Mesodermal cell (in vitro differentiated cells): Measurements from ENCODE around the gene ENOX2.

Experiments used
- H3K27ac ChIP-seq: 2 replicates; pipeline ENCODE4 v1.7.0; 2013; ENCODE audit warnings: mild to moderate bottlenecking, low read depth, low read length, moderate library complexity; ENCODE audit not compliant: severe bottlenecking
- H3K36me3 ChIP-seq: 2 replicates; pipeline ENCODE4 v1.7.1; 2013; ENCODE audit warnings: mild to moderate bottlenecking, low read length, moderate library complexity; ENCODE audit not compliant: control insufficient read depth, insufficient read depth
- H3K4me1 ChIP-seq: one replicate; pipeline ENCODE4 v1.7.1; 2013; ENCODE audit warnings: mild to moderate bottlenecking, low read length; ENCODE audit not compliant: insufficient read depth, control insufficient read depth, poor library complexity, severe bottlenecking
- H3K4me3 ChIP-seq: 2 replicates; pipeline ENCODE4 v1.7.0; 2013; ENCODE audit warnings: low read length, control low read depth, mild to moderate bottlenecking; ENCODE audit not compliant: insufficient read depth, poor library complexity, severe bottlenecking; ENCODE audit errors: extremely low read depth
- H3K9me3 ChIP-seq: 2 replicates; pipeline ENCODE4 v1.7.1; 2013; ENCODE audit warnings: mild to moderate bottlenecking, low read length, moderate library complexity; ENCODE audit not compliant: control insufficient read depth
- WGBS, 2 experiments: methylation state at CpG; one replicate each; pipeline ENCODE4 v1.1.5; 2013; ENCODE audit warnings: missing lambda C conversion rate in 2 of 2; ENCODE audit not compliant: insufficient coverage in 2 of 2; 5-methylcytosine and 5-hydroxymethylcytosine counted together

The ENOX2 gene

DNA sequence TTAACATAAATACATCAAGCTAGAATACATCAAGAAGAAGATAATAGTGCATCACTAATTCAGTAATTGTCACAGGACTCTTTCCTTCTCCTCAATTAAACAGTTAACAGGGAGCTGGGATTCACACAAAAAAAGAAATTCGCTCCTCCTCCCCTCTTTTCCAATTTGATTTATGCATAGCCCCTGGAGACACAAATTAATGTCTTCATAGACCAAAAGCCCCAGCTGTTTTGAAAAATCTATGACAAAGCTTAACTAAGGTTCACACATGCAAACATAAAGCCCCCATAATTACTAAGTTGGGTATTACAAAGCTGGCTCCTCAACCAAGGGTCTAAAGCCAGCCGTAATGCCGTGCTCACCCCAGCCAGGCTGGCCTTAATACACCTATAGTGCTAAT lies 61.2 kb downstream of the ENOX2 start:
- WGBS, 2 experiments = no CpG with 5 or more reads among the region's 3 CpGs

DNA sequence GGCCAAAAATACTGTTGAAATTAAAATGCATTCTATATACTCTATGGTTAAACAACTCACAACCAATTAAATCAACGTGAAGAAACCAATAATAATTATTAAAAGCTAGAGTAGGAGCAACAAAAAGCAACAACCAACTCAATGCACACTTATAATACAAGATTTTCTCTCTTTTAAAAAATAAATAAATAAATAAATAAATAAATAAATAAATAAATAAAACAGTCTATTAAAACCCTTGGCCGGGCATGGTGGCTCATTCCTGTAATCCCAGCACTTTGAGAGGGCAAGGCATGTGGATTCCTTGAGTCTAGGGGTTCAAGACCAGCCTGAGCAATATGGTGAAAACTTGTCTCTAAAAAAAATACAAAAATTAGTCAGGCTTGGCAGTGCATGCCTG lies 62.7 kb downstream of the ENOX2 start:
- no CpG with 5 or more reads among the region's 2 CpGs for WGBS, 2 experiments

More for the DNA sequence above, 61.2 kb downstream of the ENOX2 start:
- H3K9me3 ChIP-seq = no peaks in the 10 kb centered on the region
- H3K4me1 ChIP-seq = peaks cover 2% of the 10 kb centered on the region
- no peak overlapping the region for H3K4me3 ChIP-seq
- H3K36me3 ChIP-seq = no peaks in the 10 kb centered on the region
- H3K27ac ChIP-seq = no peak overlapping the region

DNA sequence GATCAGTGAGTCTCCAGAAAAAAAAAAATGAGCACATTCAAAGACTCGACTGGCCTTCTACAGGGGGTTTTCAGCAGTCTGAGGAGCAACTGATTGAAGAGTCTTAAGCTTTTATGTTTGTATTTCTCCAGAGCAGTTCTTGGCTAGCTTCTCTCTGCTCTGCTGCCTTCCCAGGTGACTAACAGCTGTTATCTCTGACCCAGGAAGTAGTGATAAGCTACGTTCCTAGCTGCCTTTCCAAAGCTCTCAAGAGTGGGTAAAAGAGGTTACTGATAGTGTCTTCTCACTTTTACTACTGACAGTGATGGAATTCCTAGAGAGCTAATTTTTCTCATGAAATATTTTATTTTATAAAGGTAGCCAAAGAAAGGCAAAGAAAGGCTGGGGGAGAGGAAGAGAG lies 66.6 kb downstream of the ENOX2 start:
- H3K4me3 ChIP-seq = no peak overlapping the region
- H3K36me3 ChIP-seq = no peaks in the 10 kb centered on the region
- no peaks in the 10 kb centered on the region for H3K9me3 ChIP-seq
- H3K4me1 ChIP-seq = peaks cover 4% of the 10 kb centered on the region
- WGBS, 2 experiments = no CpG with 5 or more reads among the region's 2 CpGs
- peak overlapping the region; percentile 5 for H3K27ac ChIP-seq

More for the DNA sequence above, 62.7 kb downstream of the ENOX2 start:
- Histone ChIP-seq H3K36me3 (no peaks in the 10 kb centered on the region), H3K9me3 (no peaks in the 10 kb centered on the region), H3K27ac (no peak overlapping the region), H3K4me3 (no peak overlapping the region), H3K4me1 (peaks cover 4% of the 10 kb centered on the region)

DNA sequence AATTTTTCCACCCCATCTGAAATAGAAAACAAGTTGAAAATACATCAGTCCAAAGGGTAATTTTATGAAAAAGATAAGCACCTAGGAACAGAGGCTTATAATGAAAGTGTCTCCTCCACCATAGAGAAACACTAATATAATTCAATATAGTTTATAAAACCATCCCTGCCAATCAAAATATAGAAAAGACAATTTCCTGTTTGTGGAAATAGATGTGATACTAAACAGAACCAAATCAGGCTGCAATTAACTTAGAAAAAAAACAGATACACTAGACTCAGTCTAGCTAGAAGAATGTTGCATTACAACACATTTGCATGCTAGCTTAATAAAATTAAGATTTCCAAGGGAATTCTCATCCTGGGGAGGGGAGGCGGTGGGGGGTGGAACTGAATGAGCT lies 68.2 kb downstream of the ENOX2 start:
- Histone ChIP-seq H3K9me3 (no peaks in the 10 kb centered on the region), H3K4me3 (no peak overlapping the region), H3K36me3 (no peaks in the 10 kb centered on the region), H3K27ac (no peak overlapping the region), H3K4me1 (peaks cover 4% of the 10 kb centered on the region)
- WGBS, 2 experiments = no CpG with 5 or more reads among the region's 1 CpG

DNA sequence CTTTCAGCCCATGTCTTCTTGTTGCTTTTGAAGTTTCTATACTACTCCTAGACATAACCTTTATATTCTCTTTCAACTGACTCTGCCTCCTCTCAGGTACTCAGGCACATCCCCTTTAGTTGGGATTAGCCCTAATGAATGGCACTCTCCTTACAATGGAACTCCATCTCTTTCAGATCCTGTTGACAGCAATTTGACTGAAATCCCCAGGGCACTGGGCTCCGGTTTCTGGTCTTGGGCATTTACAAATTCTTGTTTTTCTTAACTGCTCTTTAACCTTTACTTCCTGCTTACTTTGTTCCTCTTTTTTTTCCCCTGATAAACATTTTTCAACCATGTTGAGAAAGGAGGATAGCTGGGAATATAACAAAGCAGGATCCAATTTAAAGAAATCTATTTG lies 68.9 kb downstream of the ENOX2 start:
- WGBS, 2 experiments = no CpG with 5 or more reads among the region's 1 CpG
- Histone ChIP-seq H3K27ac (no peak overlapping the region), H3K4me1 (peaks cover 4% of the 10 kb centered on the region), H3K9me3 (no peaks in the 10 kb centered on the region), H3K4me3 (no peak overlapping the region), H3K36me3 (no peaks in the 10 kb centered on the region)

DNA sequence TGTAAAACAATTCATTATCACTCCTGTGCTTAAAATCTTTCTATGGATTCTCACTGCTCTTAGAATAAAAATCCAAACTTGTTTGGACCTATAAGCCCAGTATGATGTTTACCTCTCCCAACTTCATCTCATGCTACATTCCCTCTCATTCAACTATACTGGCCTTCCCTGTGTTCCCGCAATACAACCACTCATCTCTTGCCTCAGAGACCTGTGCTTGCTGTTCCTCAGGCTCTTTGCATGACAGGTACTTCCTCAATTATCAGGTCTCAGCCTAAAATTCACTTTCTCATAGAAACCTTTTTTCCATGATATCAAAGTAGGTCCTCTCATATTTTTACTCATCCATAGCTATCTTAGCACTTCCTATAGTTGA lies 71.7 kb downstream of the ENOX2 start:
- H3K36me3 ChIP-seq = no peaks in the 10 kb centered on the region
- H3K4me1 ChIP-seq = no peaks in the 10 kb centered on the region
- H3K4me3 ChIP-seq = no peak overlapping the region
- no peak overlapping the region for H3K27ac ChIP-seq
- 100% methylated on average over 1 of the region's 1 CpG; no CpG with 5 or more reads in 1 of the 2 experiments for WGBS, 2 experiments
- H3K9me3 ChIP-seq = no peaks in the 10 kb centered on the region

DNA sequence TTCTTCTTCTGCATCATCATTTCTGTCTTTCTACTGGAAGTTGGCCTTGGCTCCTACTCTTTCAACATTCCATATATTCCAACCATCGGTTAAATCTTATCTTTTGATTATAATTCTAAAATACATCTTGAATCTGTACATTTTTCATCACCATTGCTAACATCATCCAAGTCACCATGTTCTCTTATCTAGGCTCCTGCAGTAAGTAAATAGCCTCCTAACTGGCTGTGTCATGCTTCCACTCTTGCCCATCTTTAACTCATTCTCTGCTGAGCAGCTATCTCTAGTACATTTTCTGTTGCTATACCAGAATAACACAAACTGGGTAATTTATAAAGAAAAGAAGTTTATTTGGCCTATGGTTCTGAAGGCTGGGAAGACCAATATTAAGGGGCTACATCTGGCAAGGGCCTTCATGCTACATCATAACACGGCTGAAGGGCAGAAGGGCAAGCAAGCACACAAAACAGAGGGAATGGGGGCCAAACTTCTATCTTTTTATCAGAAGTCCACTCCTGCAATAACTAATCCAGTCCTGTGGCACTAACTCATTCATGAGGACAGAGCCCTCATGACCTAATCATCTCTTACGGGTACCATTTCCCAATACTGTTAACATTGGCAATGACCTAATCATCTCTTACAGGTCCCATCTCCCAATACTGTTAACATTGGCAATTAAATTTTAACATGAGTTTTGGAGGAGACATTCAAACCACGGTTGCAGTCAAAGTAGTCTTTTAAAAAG lies 72.2 kb downstream of the ENOX2 start:
- H3K36me3 ChIP-seq = no peaks in the 10 kb centered on the region
- no peak overlapping the region for H3K27ac ChIP-seq
- 100% methylated on average over 1 of the region's 4 CpGs; no CpG with 5 or more reads in 1 of the 2 experiments for WGBS, 2 experiments

DNA sequence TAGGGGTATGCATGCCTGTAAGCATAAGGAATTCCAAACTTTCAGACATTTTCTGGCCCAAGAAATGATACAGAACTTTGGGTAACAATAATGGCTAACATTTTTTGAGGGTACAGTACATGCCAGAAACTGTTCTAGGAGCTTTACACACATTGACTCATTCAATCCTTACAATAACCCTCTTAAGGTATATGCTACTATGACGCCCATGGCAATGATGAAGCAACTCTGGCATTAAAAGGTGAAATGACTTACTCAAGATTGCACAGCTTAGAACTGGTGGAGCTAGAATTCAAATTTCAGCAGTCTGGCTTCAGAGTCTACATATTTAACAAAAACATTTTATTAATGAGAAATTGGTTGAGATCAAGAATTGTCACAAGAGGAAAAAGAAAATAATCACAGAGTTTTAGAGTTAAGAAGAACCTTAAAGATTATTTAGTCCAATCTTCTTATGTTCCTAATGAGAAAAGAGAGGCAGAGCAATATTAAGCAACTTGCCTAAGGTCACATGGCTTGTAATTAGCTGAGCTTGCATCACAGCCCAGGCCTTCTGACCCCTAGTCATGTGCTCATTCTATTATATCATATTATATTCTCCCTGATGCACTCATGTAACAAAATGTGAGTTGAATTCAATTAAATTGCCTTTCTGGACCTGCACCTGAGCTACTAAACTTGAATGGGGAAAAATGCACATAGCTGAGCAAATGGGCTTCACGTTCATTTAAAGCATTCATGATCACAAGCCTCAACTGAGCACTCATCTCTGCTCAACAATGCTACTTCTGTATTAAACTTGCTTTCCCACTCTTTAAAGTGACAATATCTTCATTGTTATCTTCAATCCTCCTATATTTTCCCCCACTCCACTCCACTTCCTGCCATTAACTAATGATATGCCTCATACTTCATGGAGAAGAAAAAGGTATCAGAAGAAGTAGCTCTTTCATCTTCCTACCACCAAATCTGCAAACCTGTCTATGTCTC lies 73.2 kb downstream of the ENOX2 start:
- Histone ChIP-seq H3K4me3 (no peak overlapping the region), H3K36me3 (no peaks in the 10 kb centered on the region), H3K4me1 (no peaks in the 10 kb centered on the region), H3K27ac (peak overlapping the region; percentile 16), H3K9me3 (no peaks in the 10 kb centered on the region)
- 100% methylated on average over 1 of the region's 2 CpGs for WGBS, 2 experiments

More for the DNA sequence above, 72.2 kb downstream of the ENOX2 start:
- no peaks in the 10 kb centered on the region for H3K9me3 ChIP-seq
- no peaks in the 10 kb centered on the region for H3K4me1 ChIP-seq
- H3K4me3 ChIP-seq = no peak overlapping the region

DNA sequence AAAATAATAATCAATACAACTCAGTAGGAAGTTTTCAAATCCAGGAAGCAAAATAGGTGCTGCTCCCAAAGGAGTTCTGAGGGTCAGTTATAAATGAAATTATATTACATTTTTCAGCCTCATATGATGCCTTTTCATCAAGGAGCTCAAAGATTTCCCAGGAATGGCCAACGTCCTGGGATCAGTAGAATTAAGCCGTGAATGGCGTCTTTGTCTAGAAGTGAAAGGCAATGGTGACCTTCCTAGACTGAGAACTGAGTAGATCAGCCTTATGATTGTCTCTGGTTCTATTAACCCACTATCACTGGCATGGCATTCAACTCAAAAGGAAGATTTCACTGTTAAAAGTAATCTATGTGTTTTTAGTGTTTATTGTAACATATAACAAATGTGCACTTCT lies 74.4 kb downstream of the ENOX2 start:
- WGBS, 2 experiments = no CpG with 5 or more reads among the region's 3 CpGs
- Histone ChIP-seq H3K27ac (no peak overlapping the region), H3K4me3 (no peak overlapping the region), H3K36me3 (no peaks in the 10 kb centered on the region), H3K9me3 (no peaks in the 10 kb centered on the region), H3K4me1 (no peaks in the 10 kb centered on the region)

DNA sequence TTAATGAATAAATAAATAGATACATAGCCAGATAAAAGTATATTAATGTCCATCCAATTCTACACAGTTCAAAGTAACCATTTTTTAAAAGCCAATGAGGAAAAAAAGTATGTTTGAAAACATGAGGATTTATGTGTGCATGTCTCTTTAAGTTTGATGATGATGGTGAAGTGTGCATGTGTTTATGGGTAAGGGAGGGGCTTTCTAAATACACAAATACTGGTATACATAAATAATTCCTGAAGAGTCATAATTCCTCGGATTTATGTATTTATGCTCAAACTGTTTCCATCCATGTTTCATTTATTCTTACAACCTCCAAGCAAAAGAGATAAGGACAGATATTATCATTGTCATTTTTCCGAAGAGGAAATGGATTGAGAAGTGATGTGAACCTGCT lies 75.4 kb downstream of the ENOX2 start:
- Histone ChIP-seq H3K9me3 (no peaks in the 10 kb centered on the region), H3K4me1 (no peaks in the 10 kb centered on the region), H3K27ac (no peak overlapping the region), H3K4me3 (no peak overlapping the region), H3K36me3 (no peaks in the 10 kb centered on the region)
- WGBS, 2 experiments = no CpG with 5 or more reads among the region's 2 CpGs
